Natural killer cell (primary cell): ENCODE data around the gene ISG15. TPM values are rescaled to one million over a fixed set of nuclear protein-coding genes. Genes with fewer than 3 reads are reported as not detected.

Source experiments
- ATAC-seq, 3 donors: fragments of 150-1000 bp in 2 of 3; fragments of 200-7000 bp in 1 of 3; cut with Tn5 transposase; 1 replicate in 1 of 3; 2 replicates in 2 of 3; pipeline ENCODE4 v1.10.0; 2021; ENCODE audit warnings: mild to moderate bottlenecking in 2 of 3, moderate library complexity in 2 of 3
- DNase-seq, 2 donors: peaks; one replicate each; pipeline versions ENCODE4 v3.0.0 to v3.0.0-alpha.2; 2013 to 2021; ENCODE audit warnings: mixed read lengths in 1 of 2
- H3K27ac ChIP-seq: one replicate; pipeline ENCODE4 v1.5.1; 2013; ENCODE audit warnings: mild to moderate bottlenecking, low read length
- H3K27me3 ChIP-seq: one replicate; pipeline ENCODE4 v1.6.1; 2013; ENCODE audit warnings: low read length; ENCODE audit not compliant: control insufficient read depth, insufficient read depth
- H3K36me3 ChIP-seq: one replicate; pipeline ENCODE4 v1.6.1; 2013; ENCODE audit warnings: low read length; ENCODE audit not compliant: control insufficient read depth, insufficient read depth
- H3K4me1 ChIP-seq: one replicate; pipeline ENCODE4 v1.6.1; 2013; ENCODE audit warnings: low read length; ENCODE audit not compliant: control insufficient read depth, insufficient read depth
- H3K4me3 ChIP-seq: one replicate; pipeline ENCODE4 v1.5.1; 2013; ENCODE audit warnings: low read length
- H3K9me3 ChIP-seq: one replicate; pipeline ENCODE4 v1.6.1; 2013; ENCODE audit warnings: low read length; ENCODE audit not compliant: control insufficient read depth, insufficient read depth
- H3K27ac Mint-ChIP-seq, 2 donors: one replicate each; pipeline ENCODE4 v1.8.0; 2022; ENCODE audit warnings: mild to moderate bottlenecking in 2 of 2, mixed read lengths in 2 of 2, moderate library complexity in 1 of 2
- H3K27me3 Mint-ChIP-seq, 2 donors: one replicate each; pipeline ENCODE4 v1.8.0; 2022; ENCODE audit warnings: low read depth in 2 of 2, mixed read lengths in 2 of 2
- H3K36me3 Mint-ChIP-seq: one replicate; pipeline ENCODE4 v1.8.0; 2022; ENCODE audit warnings: mixed read lengths
- H3K4me1 Mint-ChIP-seq, 2 donors: one replicate each; pipeline ENCODE4 v1.8.0; 2022; ENCODE audit warnings: mixed read lengths in 2 of 2
- H3K4me3 Mint-ChIP-seq: one replicate; pipeline ENCODE4 v1.8.0; 2022; ENCODE audit warnings: mild to moderate bottlenecking, moderate library complexity, mixed read lengths
- H3K9me3 Mint-ChIP-seq, 2 donors: one replicate each; pipeline ENCODE4 v1.8.0; 2022; ENCODE audit warnings: mixed read lengths in 2 of 2
- CTCF ChIP-seq: fragments of 200-600 bp; IDR thresholded peaks from one replicate; pipeline ENCODE4 v1.8.0; 2022; ENCODE audit warnings: antibody characterized with exemption
- WGBS: methylation state at CpG from one replicate; pipeline ENCODE4 v1.1.7; 2013; ENCODE audit warnings: missing lambda C conversion rate; ENCODE audit not compliant: insufficient coverage; 5-methylcytosine and 5-hydroxymethylcytosine counted together
- intact Hi-C: fragments of 100-400 bp; cut with micrococcal nuclease; formaldehyde crosslinking; loops from one replicate; pipeline ENCODE4 v1.14.2; 2022
- total RNA-seq, 4 donors: library from RNA; stranded (reverse); fragments of 120-200 nt in 1 of 4; gene quantifications; one replicate each; pipeline versions ENCODE4 v1.2.3 to v1.2.4, GENCODE V29; 2013 to 2022

ISG15 gene
- total RNA-seq, 3 donors from 2014 or later (not counting 1 experiment from before 2014, with no cell fraction given): 17.0 to 56.9 (median 50.2) TPM

GRCh38 chr1:996851-997712, 16.2 kb upstream of the ISG15 start:
- peaks cover 39% of the 10 kb centered on the region for H3K27me3 ChIP-seq
- no peaks in the 10 kb centered on the region for H3K36me3 Mint-ChIP-seq
- no peak overlapping the region for H3K27ac Mint-ChIP-seq
- H3K9me3 ChIP-seq: no peaks in the 10 kb centered on the region
- peak overlapping the region; percentile 65 for H3K4me3 Mint-ChIP-seq
- no peak overlapping the region for H3K27ac ChIP-seq
- H3K36me3 ChIP-seq: no peaks in the 10 kb centered on the region
- peaks cover 37% of the 10 kb centered on the region for H3K4me1 ChIP-seq
- H3K4me3 ChIP-seq: no peak overlapping the region
- no peak for TF ChIP-seq CTCF
- H3K27me3 Mint-ChIP-seq: peaks cover 8 to 25% of the 10 kb centered on the region in 2 donors
- H3K4me1 Mint-ChIP-seq: peaks cover 4 to 12% of the 10 kb centered on the region in 2 donors
- intact Hi-C loops: no loop called here
- DNase-seq (no peak), ATAC-seq (no peak)
- H3K9me3 Mint-ChIP-seq: no peaks in the 10 kb centered on the region
- 42% methylated on average over 24 of the region's 24 CpGs for WGBS

- DNase-seq (no peak), ATAC-seq (no peak)
- Histone ChIP-seq H3K27ac (no peak overlapping the region), H3K4me1 (peaks cover 39% of the 10 kb centered on the region), H3K27me3 (peaks cover 41% of the 10 kb centered on the region), H3K36me3 (no peaks in the 10 kb centered on the region), H3K4me3 (no peak overlapping the region), H3K9me3 (no peaks in the 10 kb centered on the region)
- Mint-ChIP-seq H3K27ac (no peak overlapping the region), H3K9me3 (no peaks in the 10 kb centered on the region), H3K27me3 (peaks cover 8 to 23% of the 10 kb centered on the region in 2 donors), H3K36me3 (no peaks in the 10 kb centered on the region), H3K4me1 (peaks cover 4 to 12% of the 10 kb centered on the region in 2 donors), H3K4me3 (no peak overlapping the region)
- intact Hi-C loops: no loop called here
- no peak for TF ChIP-seq CTCF
- 46% methylated on average over 3 of the region's 3 CpGs for WGBS
Measured at GRCh38 chr1:997713-997992, 15.6 kb upstream of the ISG15 start.

DNA sequence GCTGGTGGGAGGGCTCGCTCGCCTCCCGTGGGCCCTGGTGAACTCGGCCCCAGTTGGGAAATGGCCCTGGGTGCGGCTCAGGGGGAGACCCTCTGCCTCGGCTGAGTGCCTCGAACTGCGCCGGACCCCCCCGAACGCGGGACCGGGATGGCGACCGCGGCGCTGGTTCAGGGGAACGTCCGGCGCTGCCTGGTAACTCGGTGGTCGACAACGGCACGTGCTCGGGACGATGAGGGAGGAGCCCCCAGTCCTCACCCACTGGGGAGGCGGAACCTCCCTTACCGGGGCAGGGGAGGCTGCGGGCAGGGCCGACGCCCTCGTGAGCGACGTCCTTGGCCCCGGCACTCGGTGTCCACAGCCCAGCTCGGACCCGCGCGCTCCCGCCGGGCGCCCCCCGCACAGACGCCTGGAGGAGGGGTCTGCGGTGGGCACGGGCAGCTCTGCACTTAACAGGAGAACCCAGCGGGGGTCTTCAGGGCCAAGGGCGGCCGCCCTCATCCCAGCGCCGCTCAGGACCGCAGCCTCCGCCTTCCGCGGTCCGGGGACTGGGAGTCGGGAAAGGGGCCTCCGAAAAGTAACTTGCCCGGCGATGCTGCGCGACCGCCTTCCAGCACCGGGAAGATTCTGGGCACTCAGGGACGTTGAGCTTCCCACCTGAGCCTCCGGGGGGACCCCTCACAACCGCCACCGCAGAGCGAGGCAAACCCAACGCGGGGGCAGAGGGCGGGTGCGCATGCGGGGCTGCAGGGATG, 15.1 kb upstream of the ISG15 start:
- no peak for TF ChIP-seq CTCF
- no peaks in the 10 kb centered on the region for H3K36me3 Mint-ChIP-seq
- H3K4me3 Mint-ChIP-seq: no peak overlapping the region
- H3K27ac Mint-ChIP-seq: no peak overlapping the region
- no peaks in the 10 kb centered on the region for H3K9me3 ChIP-seq
- peaks cover 39% of the 10 kb centered on the region for H3K4me1 ChIP-seq
- ATAC-seq (no peak), DNase-seq (peak in 1 of 2 donors; percentile 42)
- H3K4me3 ChIP-seq: no peak overlapping the region
- H3K4me1 Mint-ChIP-seq: peaks cover 4 to 12% of the 10 kb centered on the region in 2 donors
- no peaks in the 10 kb centered on the region for H3K9me3 Mint-ChIP-seq
- no peaks in the 10 kb centered on the region for H3K36me3 ChIP-seq
- peaks cover 38% of the 10 kb centered on the region for H3K27me3 ChIP-seq
- H3K27ac ChIP-seq: no peak overlapping the region
- peaks cover 8 to 26% of the 10 kb centered on the region in 2 donors for H3K27me3 Mint-ChIP-seq
- intact Hi-C loops: no loop called here
- 14% methylated on average over 75 of the region's 75 CpGs for WGBS
